ELR (cell line): ENCODE measurements around the gene C4A.
"Not testable (repeated sequence)": the region's sequence is repeated elsewhere in the genome, so short reads cannot be mapped to it uniquely, and the experiment has no call there.

ENCODE experiments used
- DNase-seq: peaks from one replicate; pipeline ENCODE4 v3.0.0-alpha.2; 2015; ENCODE audit warnings: low read depth

Gene C4A

DNA sequence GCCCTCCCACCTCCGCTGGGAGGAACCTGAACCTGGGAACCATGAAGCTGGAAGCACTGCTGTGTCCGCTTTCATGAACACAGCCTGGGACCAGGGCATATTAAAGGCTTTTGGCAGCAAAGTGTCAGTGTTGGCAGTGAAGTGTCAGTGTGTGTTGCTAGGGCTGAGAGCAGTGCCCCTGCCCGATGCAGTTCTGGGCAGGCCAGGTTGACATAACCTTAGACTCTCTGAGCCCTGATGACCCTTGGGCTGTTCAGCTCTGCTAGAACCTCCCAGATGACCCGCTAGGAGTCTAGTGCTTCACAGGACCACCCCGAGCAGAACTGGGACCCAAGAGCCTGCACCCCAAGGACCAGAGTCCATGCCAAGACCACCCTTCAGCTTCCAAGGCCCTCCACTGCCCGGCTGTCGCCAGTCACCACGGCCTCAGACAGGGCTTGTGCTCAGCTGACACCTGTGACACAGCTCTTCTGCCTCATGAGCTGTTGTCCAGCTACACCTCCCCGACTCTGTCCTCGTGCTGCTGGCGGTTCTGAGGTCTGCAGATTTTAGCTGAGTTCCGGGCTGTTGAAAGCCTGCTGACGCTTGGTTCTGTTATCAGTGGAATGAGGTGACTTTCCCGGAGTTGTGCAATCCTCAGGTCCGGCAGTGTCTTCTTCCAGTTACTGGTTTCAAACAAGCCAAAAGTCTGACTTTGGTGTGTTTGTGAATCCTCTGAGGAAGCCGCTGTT is 53.6 kb downstream of the C4A start:
- not testable (repeated sequence) for DNase-seq

DNA sequence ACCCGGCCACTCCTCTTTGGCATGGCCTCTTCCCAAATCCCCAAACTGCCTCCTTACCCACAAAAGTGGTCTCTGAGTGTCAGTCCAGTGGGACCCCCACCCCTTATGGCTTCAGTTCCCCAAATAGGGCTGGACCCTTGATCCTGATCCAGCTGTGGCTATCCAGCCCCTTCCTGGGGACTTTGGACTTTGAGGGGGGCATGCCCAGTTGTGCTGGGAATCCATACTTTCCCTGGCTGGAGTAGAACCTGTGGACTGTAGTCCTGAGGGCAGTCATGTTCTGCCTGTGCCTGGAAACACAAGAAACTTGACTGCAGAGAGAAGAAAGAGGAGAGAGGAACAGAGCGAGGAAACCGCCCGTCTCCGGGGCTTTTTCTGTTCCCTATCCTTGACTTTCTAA is 55.3 kb downstream of the C4A start:
- not testable (repeated sequence) for DNase-seq

DNA sequence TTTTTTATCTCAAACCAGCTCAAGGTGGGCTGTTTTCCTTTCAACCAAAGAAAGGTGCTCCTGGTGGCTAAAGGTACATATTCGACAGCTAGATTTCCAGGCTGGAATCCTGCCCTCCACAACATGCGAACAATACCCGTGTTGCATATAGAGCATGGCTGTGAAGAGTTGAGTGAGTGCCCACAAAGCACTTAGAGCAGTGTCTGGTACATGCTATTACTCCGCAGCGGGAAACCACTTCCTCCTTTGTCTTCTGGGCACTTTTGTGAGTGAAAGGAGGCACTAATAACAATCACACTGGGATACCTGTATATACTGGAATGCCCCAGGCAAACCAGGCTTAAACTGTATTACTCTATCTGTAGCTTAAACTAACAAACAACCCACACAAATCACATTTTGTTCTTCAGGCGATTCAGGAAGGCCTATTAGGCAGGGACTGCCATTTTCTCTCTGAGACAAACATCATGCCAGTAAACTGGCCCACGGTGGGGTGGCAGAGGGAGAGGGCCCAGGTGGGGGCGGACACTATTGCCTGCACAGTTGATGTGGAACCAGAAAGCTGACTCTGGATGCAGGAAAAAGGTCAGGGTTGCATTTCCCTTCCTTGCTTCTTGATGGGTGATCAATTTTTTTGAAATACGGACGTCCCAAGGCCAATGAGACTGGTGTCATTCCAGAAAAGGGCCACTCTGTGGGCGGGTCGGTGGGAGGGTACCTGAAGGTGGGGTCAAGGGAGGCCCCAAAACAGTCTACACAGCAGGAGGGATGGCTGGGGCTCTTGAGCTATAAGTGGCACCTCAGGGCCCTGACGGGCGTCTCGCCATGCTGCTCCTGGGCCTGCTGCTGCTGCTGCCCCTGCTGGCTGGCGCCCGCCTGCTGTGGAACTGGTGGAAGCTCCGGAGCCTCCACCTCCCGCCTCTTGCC is 56.0 kb downstream of the C4A start, which contains the start of gene CYP21A2:
Gene CYP21A2 (plus strand): TSS at position 818 of the 927 bp plus-strand sequence. CDS start 8 bp downstream, at position 826.
- not testable (repeated sequence) for DNase-seq

DNA sequence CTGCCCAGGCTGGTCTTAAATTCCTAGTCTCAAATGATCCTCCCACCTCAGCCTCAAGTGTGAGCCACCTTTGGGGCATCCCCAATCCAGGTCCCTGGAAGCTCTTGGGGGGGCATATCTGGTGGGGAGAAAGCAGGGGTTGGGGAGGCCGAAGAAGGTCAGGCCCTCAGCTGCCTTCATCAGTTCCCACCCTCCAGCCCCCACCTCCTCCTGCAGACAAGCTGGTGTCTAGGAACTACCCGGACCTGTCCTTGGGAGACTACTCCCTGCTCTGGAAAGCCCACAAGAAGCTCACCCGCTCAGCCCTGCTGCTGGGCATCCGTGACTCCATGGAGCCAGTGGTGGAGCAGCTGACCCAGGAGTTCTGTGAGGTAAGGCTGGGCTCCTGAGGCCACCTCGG is 57.0 kb downstream of the C4A start:
- DNase-seq: not testable (repeated sequence)

- not testable (repeated sequence) for DNase-seq
Measured at GRCh38 chr6:32039321-32040274, 57.7 kb downstream of the C4A start.

DNA sequence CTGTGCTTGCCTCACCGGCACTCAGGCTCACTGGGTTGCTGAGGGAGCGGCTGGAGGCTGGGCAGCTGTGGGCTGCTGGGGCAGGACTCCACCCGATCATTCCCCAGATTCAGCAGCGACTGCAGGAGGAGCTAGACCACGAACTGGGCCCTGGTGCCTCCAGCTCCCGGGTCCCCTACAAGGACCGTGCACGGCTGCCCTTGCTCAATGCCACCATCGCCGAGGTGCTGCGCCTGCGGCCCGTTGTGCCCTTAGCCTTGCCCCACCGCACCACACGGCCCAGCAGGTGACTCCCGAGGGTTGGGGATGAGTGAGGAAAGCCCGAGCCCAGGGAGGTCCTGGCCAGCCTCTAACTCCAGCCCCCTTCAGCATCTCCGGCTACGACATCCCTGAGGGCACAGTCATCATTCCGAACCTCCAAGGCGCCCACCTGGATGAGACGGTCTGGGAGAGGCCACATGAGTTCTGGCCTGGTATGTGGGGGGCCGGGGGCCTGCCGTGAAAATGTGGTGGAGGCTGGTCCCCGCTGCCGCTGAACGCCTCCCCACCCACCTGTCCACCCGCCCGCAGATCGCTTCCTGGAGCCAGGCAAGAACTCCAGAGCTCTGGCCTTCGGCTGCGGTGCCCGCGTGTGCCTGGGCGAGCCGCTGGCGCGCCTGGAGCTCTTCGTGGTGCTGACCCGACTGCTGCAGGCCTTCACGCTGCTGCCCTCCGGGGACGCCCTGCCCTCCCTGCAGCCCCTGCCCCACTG is 58.6 kb downstream of the C4A start:
- not testable (repeated sequence) for DNase-seq

GRCh38 chr6:32041050-32041321 is 59.1 kb downstream of the C4A start:
- not testable (repeated sequence) for DNase-seq

DNA sequence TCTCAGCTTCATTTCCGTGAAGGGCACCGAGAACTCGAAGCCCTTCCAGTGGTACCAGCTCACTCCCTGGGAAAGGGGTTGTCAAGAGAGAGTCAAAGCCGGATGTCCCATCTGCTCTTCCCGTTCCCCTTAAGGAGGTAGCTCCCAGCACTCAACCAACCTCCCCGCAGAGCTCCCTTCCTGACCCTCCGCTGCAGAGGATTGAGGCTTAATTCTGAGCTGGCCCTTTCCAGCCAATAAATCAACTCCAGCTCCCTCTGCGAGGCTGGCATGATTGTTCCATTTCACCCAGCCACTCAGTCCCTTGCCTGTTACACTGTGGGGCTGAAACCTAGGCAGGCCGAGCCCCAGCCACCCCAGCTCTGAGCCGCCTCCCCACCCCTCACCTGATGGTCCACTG is 59.5 kb downstream of the C4A start:
- DNase-seq: not testable (repeated sequence)

DNA sequence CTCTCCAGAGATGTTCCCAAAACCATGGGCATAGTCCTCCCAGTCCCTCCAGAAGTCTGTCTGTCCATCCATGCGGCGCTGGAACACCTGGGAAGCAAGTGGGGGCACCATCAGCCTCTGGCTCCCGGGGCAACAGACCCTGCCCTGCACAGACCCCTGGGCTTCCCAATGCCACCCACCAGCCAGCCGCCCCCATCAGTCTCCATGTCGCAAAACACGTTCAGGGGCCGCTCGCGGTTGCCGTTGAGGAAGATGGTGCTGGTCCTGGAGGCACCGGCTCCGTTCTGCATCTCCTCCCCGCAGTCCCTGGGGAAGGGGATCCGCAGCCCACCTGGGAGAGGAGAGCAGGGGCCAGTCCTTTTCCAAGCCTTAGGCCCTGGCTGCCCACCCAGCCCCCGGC is 60.4 kb downstream of the C4A start:
- DNase-seq: not testable (repeated sequence)

GRCh38 chr6:32043589-32044380 is 61.9 kb downstream of the C4A start:
- not testable (repeated sequence) for DNase-seq

- DNase-seq: not testable (repeated sequence)
Measured at GRCh38 chr6:32044916-32045315, 63.1 kb downstream of the C4A start.

DNA sequence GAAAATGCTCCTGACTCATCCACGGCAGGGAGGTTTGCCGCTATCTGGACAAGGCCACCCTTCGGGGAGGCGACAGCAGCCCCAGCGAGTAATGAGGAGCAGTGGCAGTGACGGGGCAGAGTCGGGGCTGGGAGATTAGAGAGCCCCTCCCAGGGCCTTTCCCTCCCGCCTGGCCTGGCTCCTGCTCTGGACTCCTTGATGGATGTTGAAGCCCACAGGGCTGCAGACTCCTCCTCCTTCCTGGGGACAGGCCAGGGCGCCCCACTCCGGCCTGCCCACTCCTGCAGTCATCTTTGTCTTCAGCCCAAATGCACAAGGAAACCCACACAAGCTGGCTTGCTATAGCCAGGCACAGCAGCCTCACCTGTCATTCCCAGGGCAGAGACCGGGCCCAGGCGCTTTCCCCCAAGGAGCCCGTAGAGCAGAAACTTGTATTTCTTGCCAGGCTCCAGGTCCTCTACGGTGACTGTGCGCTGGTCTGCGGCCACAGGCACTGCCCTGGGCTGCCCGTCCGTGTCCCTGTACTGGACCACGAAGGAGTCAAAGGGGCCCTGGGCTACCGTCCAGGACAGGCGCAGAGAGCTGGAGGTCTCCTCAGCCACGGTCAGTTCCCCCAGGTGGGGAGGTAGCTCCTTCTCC is 64.1 kb downstream of the C4A start:
- no peak for DNase-seq

DNA sequence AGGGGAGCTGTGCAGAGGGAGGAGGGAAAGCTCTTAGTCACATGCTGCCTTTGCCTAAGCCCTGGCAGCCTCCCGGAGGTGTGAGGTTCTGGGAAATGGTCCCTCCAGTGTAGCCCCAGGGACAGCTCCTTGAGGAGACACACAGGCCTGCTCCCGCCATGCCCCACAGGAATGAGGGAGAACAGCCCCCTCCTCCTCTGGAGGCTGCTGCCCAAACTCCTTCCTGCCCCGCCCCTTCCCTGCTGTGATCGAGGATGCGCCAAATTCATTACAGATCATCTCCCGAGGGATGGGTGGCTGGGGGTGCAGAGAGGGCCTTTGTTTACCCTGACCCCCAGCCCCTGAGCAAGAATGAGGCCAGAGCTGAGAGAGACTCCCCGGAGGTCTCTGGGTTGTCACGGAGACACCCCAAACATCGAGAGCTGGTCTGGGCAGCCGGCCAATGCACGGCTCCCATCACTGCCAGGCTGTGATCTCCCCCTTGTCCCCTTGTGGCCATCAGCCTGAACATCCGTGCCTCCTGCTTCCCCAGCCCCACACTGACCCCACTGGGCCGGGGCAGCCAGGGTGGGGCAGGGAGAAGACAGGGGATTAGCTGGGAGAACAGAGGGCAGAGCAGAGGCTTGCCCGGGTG is 64.7 kb downstream of the C4A start:
- DNase-seq: peak; percentile 36

GRCh38 chr6:32047084-32047478 is 65.2 kb downstream of the C4A start:
- DNase-seq: peak; percentile 63

- no peak for DNase-seq
Measured at GRCh38 chr6:32047539-32047854, 65.6 kb downstream of the C4A start.

GRCh38 chr6:32047855-32048766 is 66.3 kb downstream of the C4A start:
- peak; percentile 77 for DNase-seq

GRCh38 chr6:32049149-32049548 is 67.3 kb downstream of the C4A start:
- DNase-seq: not testable (repeated sequence)

DNA sequence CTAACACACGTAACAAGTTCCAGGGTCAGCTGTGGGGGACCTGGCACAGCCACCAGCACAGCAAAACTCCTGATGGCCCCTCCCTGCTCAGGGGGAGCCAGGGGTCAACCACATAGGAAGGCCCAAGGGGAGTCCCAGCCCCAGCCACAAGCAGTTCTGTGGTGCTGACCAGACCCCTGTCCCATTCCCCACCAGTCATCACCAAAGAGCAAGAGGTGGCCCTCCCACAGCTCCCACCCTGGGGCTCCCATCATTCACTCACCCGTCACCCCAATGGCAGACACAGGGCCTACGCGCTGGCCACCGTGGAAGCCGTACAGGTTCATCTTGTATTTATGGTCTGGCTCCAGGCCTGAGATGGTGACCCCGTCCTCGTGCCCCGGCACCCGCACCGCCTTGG is 67.9 kb downstream of the C4A start:
- DNase-seq: not testable (repeated sequence)

DNA sequence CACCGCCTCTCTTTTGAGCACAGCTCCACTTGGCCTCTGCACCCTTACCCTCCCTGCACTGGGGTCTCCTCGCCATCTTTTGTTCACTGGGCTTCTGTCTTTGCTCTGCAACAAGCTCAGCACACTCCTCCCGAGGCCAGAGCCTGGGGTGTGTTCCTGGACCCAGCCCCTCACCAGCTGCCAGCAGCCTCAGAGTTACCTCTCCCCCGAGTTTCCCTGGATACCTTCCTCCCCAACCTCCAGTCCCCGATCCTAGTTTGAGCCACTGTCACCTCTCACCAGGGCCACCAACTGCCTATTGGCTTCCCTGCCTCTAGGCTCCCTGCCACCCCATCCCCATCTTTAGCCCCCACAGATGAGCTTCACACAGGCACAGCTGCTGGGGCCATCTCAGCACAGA is 68.7 kb downstream of the C4A start:
- DNase-seq: no peak
